Measurements from ENCODE around the gene SNRPD2. TPM values are rescaled to one million over a fixed set of nuclear protein-coding genes. Genes with fewer than 3 reads are reported as not detected.

The SNRPD2 gene
- total RNA-seq, 1 experiment from 2014 or later = 631 TPM

DNA sequence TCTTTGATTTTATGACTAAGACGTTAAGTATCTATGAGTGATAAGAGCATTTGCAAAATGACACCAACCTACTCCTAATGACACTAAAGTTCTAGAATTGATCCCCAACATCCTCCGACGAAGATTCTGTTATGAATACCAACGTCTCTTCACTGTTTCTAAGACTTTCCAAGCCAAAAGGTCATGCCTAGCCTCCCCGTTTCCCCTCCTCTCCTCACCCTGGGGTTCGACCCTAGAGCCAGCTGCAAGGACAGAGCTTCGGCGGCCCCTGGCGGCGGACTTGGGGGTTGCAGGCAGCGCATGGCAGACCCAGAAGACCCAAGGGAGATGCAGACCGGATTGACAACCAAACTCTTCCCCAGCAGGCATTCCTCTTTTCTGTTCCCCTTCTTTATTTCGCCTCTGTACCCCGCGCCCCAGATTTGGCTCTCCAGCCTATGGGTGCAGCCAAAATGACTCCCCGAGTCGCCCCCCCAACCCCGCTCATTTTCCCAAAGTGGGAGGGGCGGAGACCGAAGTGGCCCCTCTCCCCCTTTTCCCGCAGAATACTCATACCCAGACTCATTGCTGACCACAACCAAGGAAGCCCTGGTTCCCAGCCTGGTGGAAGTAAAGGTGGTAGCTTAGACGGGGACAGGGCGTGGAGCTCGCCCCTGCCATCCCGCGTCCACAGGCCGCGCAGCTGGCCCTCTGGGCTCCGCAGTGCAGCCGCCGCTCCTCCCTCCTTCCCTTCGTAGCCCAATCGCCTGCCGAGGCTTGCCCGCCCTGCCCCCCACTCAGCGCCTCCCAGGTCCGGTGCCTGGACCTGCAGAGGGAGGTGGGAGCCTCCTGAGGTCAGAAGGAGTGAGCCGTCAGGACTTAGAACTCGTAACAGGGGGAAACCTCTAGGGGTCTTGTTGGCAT lies 48.5 kb downstream of the SNRPD2 start:
- intact Hi-C loops (cut with micrococcal nuclease) = loop anchor here (2.0 to 10.0 kb wide), 3 partner anchors 58 to 148 kb away; partner anchors contain the start of genes OPA3, PPM1N and RTN2
- Histone ChIP-seq H3K27me3 (ENCODE audit: low read length) (no peaks in the 10 kb centered on the region), H3K79me2 (ENCODE audit: low read length) (0 out of 2 replicates have a peak, but pooled peaks cover 6% of the 10 kb centered on the region), H3K36me3 (ENCODE audit: low read depth, low read length) (no peaks in the 10 kb centered on the region), H3K9me3 (ENCODE audit: low read length) (no peaks in the 10 kb centered on the region), H3K9me2 (replicated peaks; ENCODE audit: low read length) (no peaks in the 10 kb centered on the region), H3K4me3 (ENCODE audit: low read length) (peak overlapping the region; percentile 72), H3K4me1 (ENCODE audit: insufficient read depth, low read length) (peaks cover 25% of the 10 kb centered on the region), H3K27ac (ENCODE audit: low read length) (peak overlapping the region; percentile 43), H3K4me2 (ENCODE audit: low read length) (peak overlapping the region; percentile 83), H3K9ac (ENCODE audit: low read length) (no peak overlapping the region; the same call in 1 of the 2 replicates), H2AFZ (ENCODE audit: low read length) (peak overlapping the region; percentile 82), H3F3A (ENCODE audit: low read length, unreplicated experiment) (peaks cover 4% of the 10 kb centered on the region), H4K20me1 (ENCODE audit: low read length) (no peaks in the 10 kb centered on the region)
- DNase-seq = peak; percentile 73
- POLR2A ChIA-PET (ENCODE audit: unreplicated experiment) = no interaction called here
- BruUV-seq (replicated peaks) = no TSS peak
- TF ChIP-seq, protein P1, sequence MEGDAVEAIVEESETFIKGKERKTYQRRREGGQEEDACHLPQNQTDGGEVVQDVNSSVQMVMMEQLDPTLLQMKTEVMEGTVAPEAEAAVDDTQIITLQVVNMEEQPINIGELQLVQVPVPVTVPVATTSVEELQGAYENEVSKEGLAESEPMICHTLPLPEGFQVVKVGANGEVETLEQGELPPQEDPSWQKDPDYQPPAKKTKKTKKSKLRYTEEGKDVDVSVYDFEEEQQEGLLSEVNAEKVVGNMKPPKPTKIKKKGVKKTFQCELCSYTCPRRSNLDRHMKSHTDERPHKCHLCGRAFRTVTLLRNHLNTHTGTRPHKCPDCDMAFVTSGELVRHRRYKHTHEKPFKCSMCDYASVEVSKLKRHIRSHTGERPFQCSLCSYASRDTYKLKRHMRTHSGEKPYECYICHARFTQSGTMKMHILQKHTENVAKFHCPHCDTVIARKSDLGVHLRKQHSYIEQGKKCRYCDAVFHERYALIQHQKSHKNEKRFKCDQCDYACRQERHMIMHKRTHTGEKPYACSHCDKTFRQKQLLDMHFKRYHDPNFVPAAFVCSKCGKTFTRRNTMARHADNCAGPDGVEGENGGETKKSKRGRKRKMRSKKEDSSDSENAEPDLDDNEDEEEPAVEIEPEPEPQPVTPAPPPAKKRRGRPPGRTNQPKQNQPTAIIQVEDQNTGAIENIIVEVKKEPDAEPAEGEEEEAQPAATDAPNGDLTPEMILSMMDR (conservative IDR thresholded peaks at IDR 0.05; ENCODE audit: low read depth, low read length) = peak; percentile 93
- TF ChIP-seq EZH2 (IDR thresholded peaks at IDR 0.05; ENCODE audit: low read length, unreplicated experiment) (no peak), EZH2phosphoT487 (IDR thresholded peaks at IDR 0.05; ENCODE audit: borderline replicate concordance, low read length) (no peak)
- peak; percentile 44 for ATAC-seq
- CTCF ChIA-PET = interaction anchor here (0.6 to 1.6 kb wide), 4 partner anchors 34 to 158 kb away, joined by 3 to 8 read pairs (median 4); no protein-coding TSS in a partner anchor

DNA sequence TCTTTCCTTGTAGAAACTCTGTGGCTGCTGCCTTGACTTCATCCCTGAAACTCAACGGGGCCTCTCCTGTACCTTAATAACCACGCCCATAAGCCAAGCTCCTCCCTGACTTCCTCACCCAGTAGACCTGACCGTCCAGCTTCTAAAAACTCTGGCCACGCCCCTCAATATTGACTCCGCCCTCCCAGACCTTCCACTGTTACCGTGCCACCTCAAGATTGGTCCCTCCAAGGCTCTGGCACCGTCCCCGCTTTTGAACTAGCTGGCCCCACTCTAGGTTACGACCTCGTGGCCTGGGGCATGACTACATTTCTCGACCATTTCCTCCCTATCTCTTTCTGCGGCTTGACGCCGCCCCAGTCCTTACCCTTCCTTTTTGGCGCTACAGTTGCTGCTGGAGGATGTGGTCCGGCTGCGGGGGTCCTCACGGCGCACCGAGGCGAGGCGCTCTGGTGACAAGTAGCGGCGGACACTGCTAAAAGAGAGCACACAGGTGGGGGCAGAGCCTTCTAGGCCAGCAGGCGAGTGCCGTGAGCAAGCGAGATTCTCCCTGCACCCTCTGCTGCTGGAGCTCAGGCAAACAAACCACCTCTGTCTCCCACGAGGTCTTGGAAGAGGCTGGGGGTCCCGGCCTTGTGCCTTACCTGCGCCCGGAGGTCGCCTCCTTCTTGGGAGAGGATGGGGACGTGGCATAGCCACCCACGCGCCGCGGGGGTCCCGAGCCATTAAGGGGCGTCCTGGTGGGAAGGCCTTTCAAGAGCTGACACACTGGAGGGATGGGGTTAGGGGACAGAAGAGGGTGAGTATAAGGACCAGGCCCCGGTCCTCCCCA lies 50.3 kb downstream of the SNRPD2 start:
- Histone ChIP-seq H3F3A (ENCODE audit: low read length, unreplicated experiment) (peaks cover 4% of the 10 kb centered on the region), H3K9ac (ENCODE audit: low read length) (peak overlapping the region; percentile 80), H3K79me2 (ENCODE audit: low read length) (0 out of 2 replicates have a peak, but pooled peaks cover 11% of the 10 kb centered on the region), H3K4me1 (ENCODE audit: insufficient read depth, low read length) (peaks cover 30% of the 10 kb centered on the region), H3K9me2 (replicated peaks; ENCODE audit: low read length) (no peaks in the 10 kb centered on the region), H3K27me3 (ENCODE audit: low read length) (no peaks in the 10 kb centered on the region), H3K9me3 (ENCODE audit: low read length) (no peaks in the 10 kb centered on the region), H3K4me3 (ENCODE audit: low read length) (peak overlapping the region; percentile 64), H3K27ac (ENCODE audit: low read length) (peak overlapping the region; percentile 92), H3K4me2 (ENCODE audit: low read length) (peak overlapping the region; percentile 94), H2AFZ (ENCODE audit: low read length) (peak overlapping the region; percentile 75), H3K36me3 (ENCODE audit: low read depth, low read length) (no peaks in the 10 kb centered on the region), H4K20me1 (ENCODE audit: low read length) (no peaks in the 10 kb centered on the region)
- BruUV-seq (replicated peaks) = TSS peak; percentile 97
- ATAC-seq = peak; percentile 51
- TF ChIP-seq, protein P1 (conservative IDR thresholded peaks at IDR 0.05; ENCODE audit: low read depth, low read length) = no peak
- TF ChIP-seq EZH2phosphoT487 (IDR thresholded peaks at IDR 0.05; ENCODE audit: borderline replicate concordance, low read length) = no peak
- TF ChIP-seq EZH2 (IDR thresholded peaks at IDR 0.05; ENCODE audit: low read length, unreplicated experiment) = no peak
- CTCF ChIA-PET = interaction anchor here (0.6 to 2.0 kb wide), 8 partner anchors 11 to 136 kb away, joined by 3 to 12 read pairs (median 5); no protein-coding TSS in a partner anchor
- intact Hi-C loops (cut with micrococcal nuclease) = loop anchor here (1.0 to 10.0 kb wide), 4 partner anchors 34 to 147 kb away; partner anchors contain the start of genes OPA3, PPM1N and RTN2
- peak; percentile 95 for DNase-seq
- POLR2A ChIA-PET (ENCODE audit: unreplicated experiment) = interaction anchor here (0.6 to 1.0 kb wide), 3 partner anchors 10 to 50 kb away, joined by 3 to 6 read pairs (median 5); no protein-coding TSS in a partner anchor

Data from PC-3 (cell line).